Colonic mucosa (tissue), 4 donors: ENCODE data around the gene SYT1. TPM values are rescaled to one million over a fixed set of nuclear protein-coding genes. Genes with fewer than 3 reads are reported as not detected.

Experiments
- DNase-seq: peaks from one replicate; pipeline ENCODE4 v3.0.0-alpha.2; 2020
- H3K27ac ChIP-seq: fragments of 200-600 bp; one replicate; pipeline ENCODE4 v1.8.0; 2021
- H3K27me3 ChIP-seq: fragments of 200-600 bp; one replicate; pipeline ENCODE4 v1.8.0; 2021
- H3K36me3 ChIP-seq: fragments of 200-600 bp; one replicate; pipeline ENCODE4 v1.8.0; 2021
- H3K4me1 ChIP-seq: fragments of 200-600 bp; one replicate; pipeline ENCODE4 v1.8.0; 2021; ENCODE audit warnings: mild to moderate bottlenecking
- H3K4me3 ChIP-seq: fragments of 200-600 bp; one replicate; pipeline ENCODE4 v1.8.0; 2021
- H3K9ac ChIP-seq, 2 donors: one replicate each; pipeline ENCODE4 v1.7.0; 2013; ENCODE audit warnings: control low read depth in 2 of 2, low read depth in 2 of 2, low read length in 2 of 2
- H3K9me3 ChIP-seq: fragments of 200-600 bp; one replicate; pipeline ENCODE4 v1.8.0; 2021
- CTCF ChIP-seq: fragments of 200-600 bp; IDR thresholded peaks from one replicate; pipeline ENCODE4 v1.8.0; 2022; ENCODE audit warnings: antibody characterized with exemption, mild to moderate bottlenecking
- intact Hi-C: fragments of 100-400 bp; cut with DNase I; formaldehyde crosslinking; loops from one replicate; pipeline ENCODE4 v1.14.1; 2022
- total RNA-seq, 2 donors: library from RNA; stranded (reverse); fragmentation: NEBNext Ultra II Directional in 1 of 2; extraction: Animal tissue kit (Norgen Biotek cat#: 25700) in 1 of 2; gene quantifications; one replicate each; pipeline ENCODE4 v1.2.1, GENCODE V29; 2021
- donor health status: healthy.
- donor health status: DM: no; HTN: no; CAD: no.
- donor health status: DM: no; HTN: no; CAD: no.

Gene SYT1
- total RNA-seq, 2 donors from 2014 or later: 0.94 to 3.2 TPM

- Histone ChIP-seq H3K36me3 (no peaks in the 10 kb centered on the region), H3K27ac (no peak overlapping the region), H3K4me1 (no peaks in the 10 kb centered on the region), H3K9ac (no peak overlapping the region), H3K9me3 (no peaks in the 10 kb centered on the region), H3K27me3 (no peaks in the 10 kb centered on the region), H3K4me3 (no peak overlapping the region)
- no peak for TF ChIP-seq CTCF
- no peak for DNase-seq
- intact Hi-C loops: no loop called here
These were observed 492.5 kb downstream of the SYT1 start for GRCh38 chr12:79357048-79357447.

- no peak overlapping the region for H3K9ac ChIP-seq
- DNase-seq: no peak
- no peaks in the 10 kb centered on the region for H3K36me3 ChIP-seq
- no peak overlapping the region for H3K4me3 ChIP-seq
- no peaks in the 10 kb centered on the region for H3K27me3 ChIP-seq
- H3K27ac ChIP-seq: no peak overlapping the region
- intact Hi-C loops: no loop called here
- H3K4me1 ChIP-seq: no peaks in the 10 kb centered on the region
- H3K9me3 ChIP-seq: no peaks in the 10 kb centered on the region
- no peak for TF ChIP-seq CTCF
These were observed 494.2 kb downstream of the SYT1 start for GRCh38 chr12:79358716-79359300.

GRCh38 chr12:79360286-79360685, 495.7 kb downstream of the SYT1 start:
- Histone ChIP-seq H3K4me1 (no peaks in the 10 kb centered on the region), H3K36me3 (no peaks in the 10 kb centered on the region), H3K9ac (no peak overlapping the region), H3K27me3 (no peaks in the 10 kb centered on the region), H3K9me3 (no peaks in the 10 kb centered on the region), H3K4me3 (no peak overlapping the region), H3K27ac (no peak overlapping the region)
- no peak for TF ChIP-seq CTCF
- intact Hi-C loops: no loop called here
- no peak for DNase-seq

GRCh38 chr12:79360936-79361335, 496.4 kb downstream of the SYT1 start:
- Histone ChIP-seq H3K27me3 (no peaks in the 10 kb centered on the region), H3K27ac (no peak overlapping the region), H3K4me1 (no peaks in the 10 kb centered on the region), H3K36me3 (no peaks in the 10 kb centered on the region), H3K4me3 (no peak overlapping the region), H3K9ac (no peak overlapping the region), H3K9me3 (no peaks in the 10 kb centered on the region)
- TF ChIP-seq CTCF: no peak
- intact Hi-C loops: no loop called here
- DNase-seq: no peak

GRCh38 chr12:79364197-79364596, 499.6 kb downstream of the SYT1 start:
- Histone ChIP-seq H3K4me1 (no peaks in the 10 kb centered on the region), H3K36me3 (no peaks in the 10 kb centered on the region), H3K4me3 (no peak overlapping the region), H3K9ac (no peak overlapping the region), H3K9me3 (no peaks in the 10 kb centered on the region), H3K27me3 (no peaks in the 10 kb centered on the region), H3K27ac (no peak overlapping the region)
- no peak for TF ChIP-seq CTCF
- DNase-seq: no peak
- intact Hi-C loops: no loop called here
